Measurements from ENCODE around the gene GPR132. TPM values are rescaled to one million over a fixed set of nuclear protein-coding genes. Genes with fewer than 3 reads are reported as not detected.
"Not testable (repeated sequence)": the region's sequence is repeated elsewhere in the genome, so short reads cannot be mapped to it uniquely, and the experiment has no call there.

Gene GPR132
- total RNA-seq, result 1 to 10 TPM in 1 of 2 donors, under 1 TPM in 1; 0.27 to 3.3 TPM
- polyA plus RNA-seq (2013, experiment 1 of 2), result 0.25 TPM
- polyA plus RNA-seq (2013, experiment 2 of 2), result 0.08 TPM
- long read RNA-seq, experiment 1, result 0 reads
- long read RNA-seq, experiment 2, partial matches to known transcripts, result 0 of 2 reads
- long read RNA-seq, experiment 2, other reads (novel, unspliced or antisense), result 2 of 2 reads
- long read RNA-seq, experiment 3, partial matches to known transcripts, result 1 of 4 reads
- long read RNA-seq, experiment 3, other reads (novel, unspliced or antisense), result 3 of 4 reads
- long read RNA-seq, experiment 4, result 0 reads

DNA sequence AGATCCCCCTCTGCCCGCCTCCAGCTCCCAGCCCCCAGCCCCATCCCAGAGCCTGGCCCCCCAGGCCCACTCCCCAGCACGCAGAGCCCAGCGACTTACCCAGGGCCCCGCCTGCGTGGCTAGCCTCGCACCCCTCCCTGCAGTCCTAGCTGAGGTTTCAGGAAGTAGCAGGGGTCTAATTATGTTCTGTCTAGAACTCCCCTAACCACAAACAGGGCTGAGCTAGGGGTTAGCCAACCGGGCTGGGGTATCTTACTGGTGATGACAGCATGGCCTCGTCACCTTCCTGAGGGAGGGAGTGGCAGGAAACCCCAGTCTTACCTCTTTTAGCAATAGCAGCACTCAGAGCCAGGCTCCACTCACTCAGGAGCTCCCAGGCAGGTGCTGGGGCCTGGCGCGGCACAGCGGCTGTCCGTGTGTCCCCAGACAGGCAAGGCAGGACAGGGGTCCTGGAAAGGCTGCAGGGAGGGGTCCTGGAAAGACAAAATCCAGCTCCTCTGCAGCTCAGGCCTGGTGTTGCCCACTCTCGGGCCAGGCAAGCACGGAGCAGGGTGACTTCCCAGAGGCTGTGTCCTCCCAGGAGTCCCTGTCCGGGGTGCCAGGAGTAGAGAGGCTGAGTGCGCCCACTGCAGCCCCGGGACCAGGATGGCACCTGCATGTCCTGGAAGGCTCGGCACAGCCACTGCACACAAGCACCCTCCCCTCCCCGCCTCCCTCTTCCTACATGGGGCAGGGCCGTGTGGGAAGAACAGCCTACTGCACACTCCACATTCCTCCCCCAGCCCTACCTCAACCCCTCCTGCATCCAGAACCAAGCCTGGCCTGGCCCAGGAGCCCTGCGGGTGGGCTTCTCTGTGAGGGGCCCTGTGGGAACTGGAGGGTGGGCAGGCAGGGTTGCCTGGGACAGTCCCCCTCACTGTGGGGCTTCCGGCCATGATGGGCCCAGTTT lies at the start of gene GPR132:
Gene GPR132 (minus strand): TSS at position 151 of the 949 bp plus-strand sequence. CDS start 10,010 bp downstream, outside the sequence.
- H3K4me3 ChIP-seq (ENCODE audit: low read length), result no peak within 1 kb of the TSS
- H3K9ac ChIP-seq (ENCODE audit: extremely low read depth, low read length, poor library complexity, severe bottlenecking), result no peak within 1 kb of the TSS
- H3K4me1 Mint-ChIP-seq, result no peaks in the 10 kb centered on the region
- peak; percentile 53 for DNase-seq
- 71 to 90% methylated on average over 3 to 22 of the region's 22 CpGs for WGBS, 2 experiments (ENCODE audit: insufficient coverage in 1 of 2, insufficient read length in 1 of 2)
- no peaks in the 10 kb centered on the region for H3K9me3 ChIP-seq (ENCODE audit: control insufficient read depth, low read length)
- H3K27me3 Mint-ChIP-seq (ENCODE audit: insufficient read depth), result peaks cover 3% of the 10 kb centered on the region
- TF ChIP-seq CTCF (conservative IDR thresholded peaks at IDR 0.05), result no peak
- no peaks in the 10 kb centered on the region for H3K36me3 ChIP-seq (ENCODE audit: control insufficient read depth, insufficient read depth, low read length)
- H3K27ac ChIP-seq (ENCODE audit: low read depth, low read length), result no peak within 1 kb of the TSS
- no peak within 1 kb of the TSS for H3K4me3 Mint-ChIP-seq
- H3K27ac Mint-ChIP-seq, result peak within 1 kb of the TSS; percentile 39
- H3K27me3 ChIP-seq (ENCODE audit: control insufficient read depth, insufficient read depth, low read length, poor library complexity, severe bottlenecking), result no peaks in the 10 kb centered on the region
- H3K9me3 Mint-ChIP-seq, result no peaks in the 10 kb centered on the region
- H3K36me3 Mint-ChIP-seq (ENCODE audit: low read depth), result no peaks in the 10 kb centered on the region
- no peaks in the 10 kb centered on the region for H3K4me1 ChIP-seq (ENCODE audit: control insufficient read depth, insufficient read depth, low read length)

DNA sequence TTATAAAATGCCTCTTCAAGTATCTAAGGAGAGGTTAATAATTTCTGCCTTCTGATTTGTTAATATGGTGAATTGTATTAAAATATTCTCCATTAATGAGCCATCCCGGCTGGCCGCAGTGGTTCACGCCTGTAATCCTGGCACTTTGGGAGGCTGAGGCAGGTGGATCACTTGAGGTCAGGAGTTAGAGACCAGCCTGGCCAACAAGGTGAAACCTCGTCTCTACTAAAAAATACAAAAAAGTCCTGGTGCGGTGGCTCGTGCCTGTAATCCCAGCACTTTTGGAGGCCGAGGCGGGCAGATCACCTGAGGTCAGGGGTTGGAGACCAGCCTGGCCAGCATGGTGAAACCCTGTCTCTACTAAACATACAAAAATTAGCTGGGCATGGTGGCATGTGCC lies 44.0 kb upstream of the GPR132 start:
- H3K27ac Mint-ChIP-seq, H3K4me3 Mint-ChIP-seq: not testable (repeated sequence)

DNA sequence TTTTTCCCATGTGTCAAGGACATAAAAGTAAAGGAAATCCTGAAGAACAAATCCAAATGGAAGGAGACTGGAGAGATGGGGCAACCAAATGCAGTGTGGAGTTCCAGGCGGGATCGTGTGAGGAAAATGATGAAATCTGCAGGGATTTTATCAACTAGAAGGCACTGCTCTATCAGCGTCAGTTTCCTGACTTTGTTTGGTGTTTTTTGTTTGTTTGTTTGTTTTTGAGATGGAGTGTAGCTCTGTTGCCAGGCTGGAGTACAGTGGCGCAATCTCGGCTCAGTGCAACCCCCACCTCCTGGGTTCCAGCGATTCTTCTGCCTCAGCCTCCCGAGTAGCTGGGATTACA lies 43.3 kb upstream of the GPR132 start:
- Mint-ChIP-seq H3K4me3 (no peak overlapping the region), H3K36me3 (ENCODE audit: low read depth) (no peaks in the 10 kb centered on the region), H3K27me3 (ENCODE audit: insufficient read depth) (peaks cover 6% of the 10 kb centered on the region), H3K9me3 (peaks cover 11% of the 10 kb centered on the region), H3K4me1 (no peaks in the 10 kb centered on the region), H3K27ac (no peak overlapping the region)
- WGBS, 2 experiments (ENCODE audit: insufficient coverage in 1 of 2, insufficient read length in 1 of 2), result 91 to 93% methylated on average over 5 to 7 of the region's 7 CpGs
- H3K36me3 ChIP-seq (ENCODE audit: control insufficient read depth, insufficient read depth, low read length), result no peaks in the 10 kb centered on the region
- no peak for TF ChIP-seq CTCF (conservative IDR thresholded peaks at IDR 0.05)
- H3K27ac ChIP-seq (ENCODE audit: low read depth, low read length), result no peak overlapping the region
- no peak for DNase-seq
- H3K27me3 ChIP-seq (ENCODE audit: control insufficient read depth, insufficient read depth, low read length, poor library complexity, severe bottlenecking), result peaks cover 10% of the 10 kb centered on the region
- no peaks in the 10 kb centered on the region for H3K4me1 ChIP-seq (ENCODE audit: control insufficient read depth, insufficient read depth, low read length)
- H3K9me3 ChIP-seq (ENCODE audit: control insufficient read depth, low read length), result no peaks in the 10 kb centered on the region
- no peak overlapping the region for H3K9ac ChIP-seq (ENCODE audit: extremely low read depth, low read length, poor library complexity, severe bottlenecking)
- no peak overlapping the region for H3K4me3 ChIP-seq (ENCODE audit: low read length)

More for the DNA sequence above, 44.0 kb upstream of the GPR132 start:
- H3K9me3 Mint-ChIP-seq, result peaks cover 11% of the 10 kb centered on the region
- not testable (repeated sequence) for H3K4me1 ChIP-seq (ENCODE audit: control insufficient read depth, insufficient read depth, low read length); H3K27me3 Mint-ChIP-seq (ENCODE audit: insufficient read depth); H3K9ac ChIP-seq (ENCODE audit: extremely low read depth, low read length, poor library complexity, severe bottlenecking); H3K36me3 Mint-ChIP-seq (ENCODE audit: low read depth); DNase-seq; H3K27ac ChIP-seq (ENCODE audit: low read depth, low read length); H3K4me1 Mint-ChIP-seq; H3K4me3 ChIP-seq (ENCODE audit: low read length); H3K9me3 ChIP-seq (ENCODE audit: control insufficient read depth, low read length); H3K27me3 ChIP-seq (ENCODE audit: control insufficient read depth, insufficient read depth, low read length, poor library complexity, severe bottlenecking); H3K36me3 ChIP-seq (ENCODE audit: control insufficient read depth, insufficient read depth, low read length)
- WGBS, 2 experiments (ENCODE audit: insufficient coverage in 1 of 2, insufficient read length in 1 of 2), result 96 to 100% methylated on average over 7 to 8 of the region's 8 CpGs
